Stimulated activated effector memory CD8-positive, alpha-beta T cell treated with anti-CD3 and anti-CD28 coated beads, Interleukin-12 subunit alpha, Interleukin-12 subunit beta, amount 100 ng/mL, for 72 hours (primary cell): ENCODE results near the gene C17orf50.

Source experiments
- ATAC-seq: fragments of 150-1000 bp; cut with Tn5 transposase; 2 replicates; pipeline ENCODE4 v1.10.0; 2021
- DNase-seq, 2 donors: peaks; one replicate each; pipeline ENCODE4 v3.0.0; 2021 to 2022; ENCODE audit warnings: low spot score in 2 of 2
- H3K27ac Mint-ChIP-seq: one replicate; pipeline ENCODE4 v1.8.0; 2022; ENCODE audit warnings: mild to moderate bottlenecking, mixed read lengths
- H3K36me3 Mint-ChIP-seq: one replicate; pipeline ENCODE4 v1.8.0; 2022; ENCODE audit warnings: mild to moderate bottlenecking, mixed read lengths
- H3K4me1 Mint-ChIP-seq: one replicate; pipeline ENCODE4 v1.8.0; 2022; ENCODE audit warnings: mixed read lengths
- H3K4me3 Mint-ChIP-seq: one replicate; pipeline ENCODE4 v1.8.0; 2022; ENCODE audit warnings: mild to moderate bottlenecking, mixed read lengths
- H3K9me3 Mint-ChIP-seq: one replicate; pipeline ENCODE4 v1.8.0; 2022; ENCODE audit warnings: mixed read lengths

C17orf50 gene

GRCh38 chr17:35760587-35760986, at the start of gene C17orf50:
Gene C17orf50 (plus strand): TSS chr17:35760887. CDS start chr17:35760942, 55 bp downstream.
- Mint-ChIP-seq H3K27ac (peak within 1 kb of the TSS; percentile 60), H3K36me3 (peaks cover 4% of the 10 kb centered on the region), H3K4me3 (no peak within 1 kb of the TSS), H3K4me1 (peaks cover 7% of the 10 kb centered on the region), H3K9me3 (no peaks in the 10 kb centered on the region)
- DNase-seq (no peak), ATAC-seq (no peak)

- H3K27ac Mint-ChIP-seq: no peak overlapping the region
- H3K36me3 Mint-ChIP-seq: peaks cover 14% of the 10 kb centered on the region
- ATAC-seq (no peak), DNase-seq (no peak)
- no peaks in the 10 kb centered on the region for H3K9me3 Mint-ChIP-seq
- no peak overlapping the region for H3K4me3 Mint-ChIP-seq
- H3K4me1 Mint-ChIP-seq: no peaks in the 10 kb centered on the region
Observed at GRCh38 chr17:35710950-35711349, 49.7 kb upstream of the C17orf50 start.

- Mint-ChIP-seq H3K4me1 (no peaks in the 10 kb centered on the region), H3K36me3 (peaks cover 18% of the 10 kb centered on the region), H3K4me3 (no peak overlapping the region), H3K27ac (no peak overlapping the region), H3K9me3 (no peaks in the 10 kb centered on the region)
- ATAC-seq (no peak), DNase-seq (no peak)
Observed at GRCh38 chr17:35713069-35713728, 47.5 kb upstream of the C17orf50 start.

GRCh38 chr17:35714988-35715387, 45.7 kb upstream of the C17orf50 start:
- Mint-ChIP-seq H3K36me3 (peaks cover 36% of the 10 kb centered on the region), H3K4me1 (no peaks in the 10 kb centered on the region), H3K27ac (no peak overlapping the region), H3K4me3 (no peak overlapping the region), H3K9me3 (no peaks in the 10 kb centered on the region)
- ATAC-seq (no peak), DNase-seq (no peak)

- no peak overlapping the region for H3K27ac Mint-ChIP-seq
- H3K9me3 Mint-ChIP-seq: no peaks in the 10 kb centered on the region
- H3K4me1 Mint-ChIP-seq: no peaks in the 10 kb centered on the region
- DNase-seq (no peak), ATAC-seq (no peak)
- peaks cover 40% of the 10 kb centered on the region for H3K36me3 Mint-ChIP-seq
- no peak overlapping the region for H3K4me3 Mint-ChIP-seq
Observed at GRCh38 chr17:35715416-35715815, 45.3 kb upstream of the C17orf50 start.

GRCh38 chr17:35716173-35716572, 44.5 kb upstream of the C17orf50 start:
- DNase-seq (no peak), ATAC-seq (peak; percentile 66)
- no peak overlapping the region for H3K4me3 Mint-ChIP-seq
- no peaks in the 10 kb centered on the region for H3K4me1 Mint-ChIP-seq
- peaks cover 48% of the 10 kb centered on the region for H3K36me3 Mint-ChIP-seq
- H3K27ac Mint-ChIP-seq: no peak overlapping the region
- no peaks in the 10 kb centered on the region for H3K9me3 Mint-ChIP-seq

- H3K9me3 Mint-ChIP-seq: no peaks in the 10 kb centered on the region
- DNase-seq: no peak
- no peak overlapping the region for H3K27ac Mint-ChIP-seq
- no peak for ATAC-seq
- H3K36me3 Mint-ChIP-seq: peaks cover 55% of the 10 kb centered on the region
- H3K4me1 Mint-ChIP-seq: no peaks in the 10 kb centered on the region
- no peak overlapping the region for H3K4me3 Mint-ChIP-seq
Observed at GRCh38 chr17:35716897-35717465, 43.7 kb upstream of the C17orf50 start.

- DNase-seq (no peak), ATAC-seq (no peak)
- Mint-ChIP-seq H3K27ac (no peak overlapping the region), H3K9me3 (no peaks in the 10 kb centered on the region), H3K4me3 (no peak overlapping the region), H3K4me1 (no peaks in the 10 kb centered on the region), H3K36me3 (peaks cover 60% of the 10 kb centered on the region)
Observed at GRCh38 chr17:35717475-35717874, 43.2 kb upstream of the C17orf50 start.

GRCh38 chr17:35723735-35724134, 37.0 kb upstream of the C17orf50 start:
- Mint-ChIP-seq H3K9me3 (no peaks in the 10 kb centered on the region), H3K4me1 (peaks cover 5% of the 10 kb centered on the region), H3K36me3 (peaks cover 74% of the 10 kb centered on the region), H3K4me3 (no peak overlapping the region), H3K27ac (peak overlapping the region; percentile 20)
- no peak for DNase-seq
- no peak for ATAC-seq

- Mint-ChIP-seq H3K36me3 (peaks cover 60% of the 10 kb centered on the region), H3K9me3 (no peaks in the 10 kb centered on the region), H3K4me3 (no peak overlapping the region), H3K4me1 (peaks cover 10% of the 10 kb centered on the region), H3K27ac (peak overlapping the region; percentile 38)
- ATAC-seq (no peak), DNase-seq (no peak)
Observed at GRCh38 chr17:35725058-35725457, 35.6 kb upstream of the C17orf50 start.

GRCh38 chr17:35725802-35726126, 34.9 kb upstream of the C17orf50 start:
- ATAC-seq (no peak), DNase-seq (no peak)
- Mint-ChIP-seq H3K4me3 (no peak overlapping the region), H3K4me1 (peaks cover 17% of the 10 kb centered on the region), H3K27ac (peak overlapping the region; percentile 38), H3K36me3 (peaks cover 57% of the 10 kb centered on the region), H3K9me3 (no peaks in the 10 kb centered on the region)

GRCh38 chr17:35726127-35726952, 34.3 kb upstream of the C17orf50 start:
- no peak overlapping the region for H3K27ac Mint-ChIP-seq
- H3K36me3 Mint-ChIP-seq: peaks cover 58% of the 10 kb centered on the region
- peaks cover 23% of the 10 kb centered on the region for H3K4me1 Mint-ChIP-seq
- no peak for DNase-seq
- no peak overlapping the region for H3K4me3 Mint-ChIP-seq
- no peaks in the 10 kb centered on the region for H3K9me3 Mint-ChIP-seq
- no peak for ATAC-seq

- Mint-ChIP-seq H3K27ac (no peak overlapping the region), H3K4me1 (peaks cover 23% of the 10 kb centered on the region)
Observed at GRCh38 chr17:35726953-35727460, 33.7 kb upstream of the C17orf50 start.

GRCh38 chr17:35727635-35728034, 33.1 kb upstream of the C17orf50 start:
- H3K36me3 Mint-ChIP-seq: peaks cover 46% of the 10 kb centered on the region
- peaks cover 23% of the 10 kb centered on the region for H3K4me1 Mint-ChIP-seq
- peak overlapping the region; percentile 73 for H3K27ac Mint-ChIP-seq
- DNase-seq (no peak), ATAC-seq (no peak)
- no peak overlapping the region for H3K4me3 Mint-ChIP-seq
- no peaks in the 10 kb centered on the region for H3K9me3 Mint-ChIP-seq

More at GRCh38 chr17:35726953-35727460, 33.7 kb upstream of the C17orf50 start:
- H3K4me3 Mint-ChIP-seq: no peak overlapping the region
- H3K9me3 Mint-ChIP-seq: no peaks in the 10 kb centered on the region
- ATAC-seq: no peak
- peaks cover 52% of the 10 kb centered on the region for H3K36me3 Mint-ChIP-seq
- no peak for DNase-seq

GRCh38 chr17:35728551-35728950, 32.1 kb upstream of the C17orf50 start:
- peaks cover 37% of the 10 kb centered on the region for H3K36me3 Mint-ChIP-seq
- no peak for DNase-seq
- peaks cover 23% of the 10 kb centered on the region for H3K4me1 Mint-ChIP-seq
- no peaks in the 10 kb centered on the region for H3K9me3 Mint-ChIP-seq
- H3K4me3 Mint-ChIP-seq: no peak overlapping the region
- H3K27ac Mint-ChIP-seq: no peak overlapping the region
- no peak for ATAC-seq
